Endodermal cell (in vitro differentiated cells): Measurements from ENCODE around the gene PXDN. TPM values are rescaled to one million over a fixed set of nuclear protein-coding genes. Genes with fewer than 3 reads are reported as not detected.

Experiments used
- DNase-seq: peaks from one replicate; pipeline ENCODE4 v3.0.0-alpha.2; 2017
- H3K27ac ChIP-seq: 2 replicates; pipeline ENCODE4 v1.5.1; 2013; ENCODE audit warnings: mild to moderate bottlenecking, low read depth, low read length, moderate library complexity
- H3K27me3 ChIP-seq: 2 replicates; pipeline ENCODE4 v1.6.1; 2013; ENCODE audit warnings: mild to moderate bottlenecking, low read length, moderate library complexity; ENCODE audit not compliant: insufficient read depth, control insufficient read depth, poor library complexity, severe bottlenecking
- H3K36me3 ChIP-seq: 2 replicates; pipeline ENCODE4 v1.7.0; 2013; ENCODE audit warnings: mild to moderate bottlenecking, low read length, moderate library complexity; ENCODE audit not compliant: control insufficient read depth, insufficient read depth
- H3K4me1 ChIP-seq: one replicate; pipeline ENCODE4 v1.7.0; 2013; ENCODE audit warnings: low read length; ENCODE audit not compliant: control insufficient read depth, insufficient read depth
- H3K4me3 ChIP-seq: 2 replicates; pipeline ENCODE4 v1.5.1; 2013; ENCODE audit warnings: mild to moderate bottlenecking, low read length, moderate library complexity
- H3K9ac ChIP-seq: 2 replicates; pipeline ENCODE4 v1.6.1; 2013; ENCODE audit warnings: mild to moderate bottlenecking, low read length, moderate library complexity; ENCODE audit not compliant: poor library complexity, severe bottlenecking; ENCODE audit errors: extremely low read depth
- H3K9me3 ChIP-seq: 2 replicates; pipeline ENCODE4 v1.6.1; 2013; ENCODE audit warnings: mild to moderate bottlenecking, low read length, moderate library complexity; ENCODE audit not compliant: control insufficient read depth
- H3K27ac Mint-ChIP-seq: 2 replicates; pipeline ENCODE4 v1.8.0; 2020; ENCODE audit warnings: mixed read lengths
- H3K27me3 Mint-ChIP-seq: 2 replicates; pipeline ENCODE4 v1.8.0; 2021; ENCODE audit warnings: mild to moderate bottlenecking, mixed read lengths; ENCODE audit not compliant: insufficient read depth
- H3K36me3 Mint-ChIP-seq: 2 replicates; pipeline ENCODE4 v1.8.0; 2020; ENCODE audit warnings: low read depth, mixed read lengths
- H3K4me1 Mint-ChIP-seq: 2 replicates; pipeline ENCODE4 v1.8.0; 2020; ENCODE audit warnings: mixed read lengths
- H3K4me3 Mint-ChIP-seq: 2 replicates; pipeline ENCODE4 v1.8.0; 2020; ENCODE audit warnings: mild to moderate bottlenecking, moderate library complexity, mixed read lengths
- H3K9me3 Mint-ChIP-seq: 2 replicates; pipeline ENCODE4 v1.8.0; 2020; ENCODE audit warnings: mild to moderate bottlenecking, mixed read lengths
- CTCF ChIP-seq: fragments of 200-600 bp; sonication (generic); conservative IDR thresholded peaks from 2 replicates; pipeline ENCODE4 v1.5.0; 2021; ENCODE audit warnings: antibody characterized with exemption, mild to moderate bottlenecking
- WGBS, 2 experiments: methylation state at CpG; one replicate each; pipeline versions ENCODE4 v1.1.5 to v1.1.7; 2013; ENCODE audit warnings: missing lambda C conversion rate in 2 of 2, mixed read lengths in 1 of 2; ENCODE audit not compliant: insufficient coverage in 1 of 2, insufficient read length in 1 of 2; 5-methylcytosine and 5-hydroxymethylcytosine counted together
- long read RNA-seq, 4 experiments: library from polyadenylated mRNA in 2 of 4; library from RNA in 1 of 4; library from capped mRNA in 1 of 4; stranded (forward) in 3 of 4; unstranded in 1 of 4; transcript quantifications; one replicate each; pipeline ENCODE4 v2.0.0, GENCODE V29; 2020 to 2021; ENCODE audit warnings: inconsistent platforms in 1 of 4
- polyA plus RNA-seq, 2 experiments: library from polyadenylated mRNA; stranded (reverse); fragments of 50-300 nt; gene quantifications; one replicate each; pipeline ENCODE4 v1.2.3, GENCODE V29; 2013
- total RNA-seq, 2 donors: library from RNA; stranded (reverse); fragmentation: NEBNext Ultra II Directional in 1 of 2; extraction: Animal tissue kit (Norgen Biotek cat#: 25700) in 1 of 2; gene quantifications; 2 replicates in 1 of 2; 3 replicates in 1 of 2; pipeline ENCODE4 v1.2.1, GENCODE V29; 2021

The PXDN gene
- total RNA-seq, result 100 to 1,000 TPM; 212 to 247 TPM
- 106 TPM for polyA plus RNA-seq (2013, experiment 1 of 2)
- polyA plus RNA-seq (2013, experiment 2 of 2), result 104 TPM
- long read RNA-seq, experiment 1, full-length matches to known transcripts, result 3 of 86 reads
- long read RNA-seq, experiment 1, partial matches to known transcripts, result 23 of 86 reads
- long read RNA-seq, experiment 1, other reads (novel, unspliced or antisense), result 60 of 86 reads
- long read RNA-seq, experiment 2, full-length matches to known transcripts, result 74 of 255 reads
- long read RNA-seq, experiment 2, partial matches to known transcripts, result 89 of 255 reads
- long read RNA-seq, experiment 2, other reads (novel, unspliced or antisense), result 92 of 255 reads
- long read RNA-seq, experiment 3, full-length matches to known transcripts, result 90 of 327 reads
- long read RNA-seq, experiment 3, partial matches to known transcripts, result 135 of 327 reads
- long read RNA-seq, experiment 3, other reads (novel, unspliced or antisense), result 102 of 327 reads
- long read RNA-seq, experiment 4, partial matches to known transcripts, result 3 of 4 reads
- long read RNA-seq, experiment 4, other reads (novel, unspliced or antisense), result 1 of 4 reads

GRCh38 chr2:1744446-1745170 is at the start of gene PXDN:
Gene PXDN (minus strand): TSS chr2:1744515. CDS start chr2:1744455, 60 bp downstream.
- peaks cover 45% of the 10 kb centered on the region for H3K27me3 Mint-ChIP-seq
- H3K9me3 Mint-ChIP-seq, result no peaks in the 10 kb centered on the region
- peak within 1 kb of the TSS; percentile 89 for H3K4me3 Mint-ChIP-seq
- 22 to 38% methylated on average over 41 to 71 of the region's 71 CpGs for WGBS, 2 experiments
- peaks cover 8% of the 10 kb centered on the region for H3K36me3 Mint-ChIP-seq
- H3K27me3 ChIP-seq, result no peaks in the 10 kb centered on the region
- H3K4me1 Mint-ChIP-seq, result peaks cover 19% of the 10 kb centered on the region
- peak within 1 kb of the TSS; percentile 90 for H3K27ac ChIP-seq
- peak within 1 kb of the TSS; percentile 75 for H3K9ac ChIP-seq
- peaks cover 3% of the 10 kb centered on the region for H3K4me1 ChIP-seq
- peak within 1 kb of the TSS; percentile 84 for H3K4me3 ChIP-seq
- H3K36me3 ChIP-seq, result peaks cover 11% of the 10 kb centered on the region
- TF ChIP-seq CTCF, result no peak
- H3K9me3 ChIP-seq, result no peaks in the 10 kb centered on the region
- H3K27ac Mint-ChIP-seq, result peak within 1 kb of the TSS; percentile 76
- DNase-seq, result peak; percentile 86

- H3K4me1 Mint-ChIP-seq, result no peaks in the 10 kb centered on the region
- H3K27ac Mint-ChIP-seq, result no peak overlapping the region
- no peaks in the 10 kb centered on the region for H3K36me3 Mint-ChIP-seq
- H3K27me3 Mint-ChIP-seq, result no peaks in the 10 kb centered on the region
- H3K4me3 Mint-ChIP-seq, result no peak overlapping the region
- no peaks in the 10 kb centered on the region for H3K9me3 ChIP-seq
- WGBS, 2 experiments, result 88 to 96% methylated on average over 15 to 18 of the region's 18 CpGs
- no peaks in the 10 kb centered on the region for H3K36me3 ChIP-seq
- no peak for TF ChIP-seq CTCF
- no peak overlapping the region for H3K27ac ChIP-seq
- no peak overlapping the region for H3K4me3 ChIP-seq
- DNase-seq, result no peak
- no peaks in the 10 kb centered on the region for H3K4me1 ChIP-seq
- no peak overlapping the region for H3K9ac ChIP-seq
- no peaks in the 10 kb centered on the region for H3K27me3 ChIP-seq
- no peaks in the 10 kb centered on the region for H3K9me3 Mint-ChIP-seq
These were observed 49.6 kb upstream of the PXDN start for GRCh38 chr2:1793868-1794445.
